Body of pancreas (tissue), 4 donors: ENCODE data around the gene CARD11.

Source experiments
- CTCF ChIP-seq, 7 experiments: fragments of 450-650 bp in 4 of 7; fragments of 200-600 bp in 3 of 7; sonication (generic) in 3 of 7; IDR thresholded peaks; one replicate each; pipeline ENCODE4 v1.5.1; 2016 to 2019; ENCODE audit warnings: antibody characterized with exemption in 7 of 7
- POLR2A ChIP-seq, 3 donors: fragments of 450-650 bp; IDR thresholded peaks; one replicate each; pipeline ENCODE4 v1.6.1; 2016; ENCODE audit warnings: antibody characterized with exemption in 3 of 3, mild to moderate bottlenecking in 2 of 3

- TF ChIP-seq CTCF (IDR thresholded peaks at IDR 0.05) (no peak), POLR2A (IDR thresholded peaks at IDR 0.05) (no peak)
Measured at GRCh38 chr7:2928256-2928612, 115.4 kb downstream of the CARD11 start.
